Hematopoietic multipotent progenitor cell treated with erythropoietin and hydrocortisone succinate and interleukin-3 and kit ligand, for 8 days (in vitro differentiated cells): ENCODE results near the gene TM7SF2.
"Not testable (repeated sequence)": the region's sequence is repeated elsewhere in the genome, so short reads cannot be mapped to it uniquely, and the experiment has no call there.

ENCODE experiments used
- DNase-seq: peaks from one replicate; pipeline ENCODE4 v3.0.0-alpha.2; 2015

The TM7SF2 gene

DNA sequence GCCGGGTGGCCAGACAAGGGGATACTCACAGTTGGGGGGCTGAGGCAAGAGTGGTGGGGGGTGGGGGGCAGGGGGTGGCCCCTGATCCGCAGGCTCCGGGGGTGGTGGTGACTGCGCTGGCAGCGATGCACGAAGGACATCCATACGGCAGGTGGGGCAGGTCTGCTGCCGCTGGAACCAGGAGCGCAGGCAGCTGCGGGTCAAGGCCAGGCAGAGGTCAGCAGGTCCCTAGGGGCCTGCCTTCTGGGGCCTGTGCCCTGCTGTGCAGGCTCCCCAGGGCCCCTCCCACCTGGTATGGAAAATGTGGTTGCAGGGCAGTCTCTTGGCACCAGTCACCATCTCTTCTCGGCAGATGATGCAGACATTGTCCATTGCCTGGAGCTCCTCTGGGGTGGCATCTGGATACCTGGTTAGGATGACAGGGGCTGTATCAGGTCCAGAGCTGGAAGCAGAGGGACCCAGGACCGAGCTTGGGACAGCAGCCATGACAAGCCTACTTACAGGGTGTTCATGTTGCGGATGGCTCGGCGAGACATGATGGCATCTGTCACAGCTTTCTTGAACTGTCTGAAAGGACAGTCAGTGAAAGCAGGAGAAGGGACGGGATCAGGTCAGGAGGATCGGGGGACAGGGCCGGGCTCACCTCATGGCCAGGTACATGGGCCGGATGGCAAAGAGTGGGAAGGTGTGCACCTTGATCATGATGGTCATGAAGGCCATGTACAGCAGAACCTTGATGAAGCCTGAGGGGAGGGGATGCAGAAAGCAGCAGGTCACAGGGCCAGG is 19.2 kb downstream of the TM7SF2 start:
- no peak for DNase-seq

DNA sequence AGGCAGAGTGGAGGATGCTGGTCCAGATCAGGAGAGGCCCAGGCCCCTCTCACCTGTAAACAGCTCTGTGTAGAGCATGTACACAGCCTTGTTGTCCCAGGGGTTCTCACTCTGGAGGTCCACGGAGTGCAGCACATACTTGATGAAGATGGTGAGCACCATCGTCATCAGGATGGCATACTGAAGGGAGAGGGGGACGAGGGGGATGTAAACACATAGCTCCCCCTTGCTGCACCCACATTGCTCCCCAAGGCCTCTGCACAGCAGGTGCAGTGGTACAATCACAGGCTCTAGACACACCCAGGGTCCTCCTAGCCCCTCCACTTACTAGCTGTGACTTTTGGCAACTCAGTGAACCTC is 19.7 kb downstream of the TM7SF2 start:
- no peak for DNase-seq

GRCh38 chr11:65131895-65132237 is 20.2 kb downstream of the TM7SF2 start:
- DNase-seq, result no peak

GRCh38 chr11:65132238-65132987 is 20.7 kb downstream of the TM7SF2 start:
- no peak for DNase-seq

DNA sequence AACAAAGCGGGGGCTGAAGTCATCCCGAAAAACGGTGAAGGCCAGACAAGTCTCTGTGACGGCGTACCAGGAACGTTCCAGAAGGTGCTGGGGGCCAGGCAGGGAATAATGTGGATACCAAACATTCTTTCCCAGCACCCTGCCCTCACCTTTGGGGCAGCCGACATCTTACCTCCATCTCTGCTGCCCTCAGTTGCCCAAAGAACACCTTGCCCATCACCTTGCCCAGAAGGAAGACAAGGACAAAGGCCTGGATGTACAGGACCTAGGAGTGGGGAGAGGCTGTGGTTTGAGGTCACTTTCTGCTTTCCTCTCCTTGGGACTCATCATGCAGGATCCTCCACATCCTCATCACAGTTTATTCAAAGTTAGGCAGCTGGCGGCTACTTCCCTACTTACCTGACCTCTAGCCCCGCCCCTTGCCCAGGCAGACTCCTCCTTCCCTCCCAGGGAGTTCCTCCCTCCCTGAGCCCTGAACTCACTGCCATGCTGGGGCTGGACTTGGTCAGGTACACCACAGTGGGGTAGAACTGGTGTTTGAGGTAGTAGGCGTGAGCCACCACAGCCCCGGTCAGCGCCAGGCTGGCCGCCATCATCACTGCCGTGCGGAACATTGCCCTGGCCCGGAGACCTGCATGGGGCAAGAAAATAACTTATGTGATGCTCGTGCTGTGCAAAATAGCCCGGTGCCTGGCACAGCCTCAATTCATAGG is 21.5 kb downstream of the TM7SF2 start:
- DNase-seq, result peak; percentile 69

DNA sequence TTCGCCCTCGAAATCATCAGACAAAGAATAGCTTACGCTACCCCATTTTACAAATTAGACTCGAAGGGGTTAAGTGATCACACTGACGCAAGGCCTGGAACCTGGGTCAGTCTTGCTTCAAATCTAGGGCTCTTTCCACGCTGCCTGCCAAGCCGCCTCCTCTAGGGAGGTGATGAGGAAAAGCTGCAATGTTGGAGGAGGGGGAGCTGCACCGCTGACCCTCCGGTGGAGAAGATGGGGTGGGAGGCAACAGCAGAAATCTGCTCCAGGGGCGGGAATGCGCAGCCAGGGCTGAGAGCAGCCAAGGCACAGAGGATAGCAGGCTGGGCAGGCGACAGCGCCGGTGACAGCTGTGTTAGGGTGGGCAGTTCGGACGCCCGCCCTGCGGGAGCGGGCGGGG is 22.1 kb downstream of the TM7SF2 start:
- no peak for DNase-seq

DNA sequence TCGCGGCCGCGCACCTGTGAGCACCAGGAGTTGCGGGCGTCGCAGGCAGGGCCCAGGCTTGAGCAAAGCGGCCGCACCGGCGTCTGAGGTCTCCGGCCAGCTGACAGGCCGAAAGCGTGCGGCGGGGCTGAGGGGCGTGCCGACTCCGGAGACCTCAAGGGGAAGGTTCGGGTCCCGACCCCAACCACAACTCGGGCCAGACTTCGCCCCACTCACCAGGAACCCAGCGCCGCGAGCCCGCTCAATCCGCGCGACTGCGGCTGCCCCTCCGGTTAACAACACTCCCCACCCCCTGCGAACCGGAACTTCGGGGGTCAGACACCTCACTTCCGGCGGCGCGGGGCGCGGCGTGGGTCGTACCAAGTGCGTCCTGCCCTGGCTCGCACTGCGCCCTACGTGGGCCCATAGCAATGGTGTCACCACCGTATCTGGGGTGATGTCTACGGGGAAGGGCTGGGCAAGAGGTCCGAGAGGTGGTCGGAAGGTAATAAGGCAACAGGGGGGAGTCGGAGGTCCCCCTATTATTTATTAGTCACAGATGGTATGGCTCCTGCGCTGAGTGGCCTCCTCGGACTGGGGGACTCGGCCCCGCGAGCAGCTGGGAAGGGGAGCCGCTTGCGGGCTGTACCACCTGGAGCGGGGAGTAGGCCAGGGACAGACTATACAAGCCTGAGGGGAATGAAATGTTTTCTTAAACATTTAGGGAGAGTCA is 22.7 kb downstream of the TM7SF2 start, which contains the start of gene SYVN1:
Gene SYVN1, minus strand, starts transcription at position 280 of the 712 bp plus-strand sequence. CDS start 918 bp downstream, outside the sequence.
- peak; percentile 92 for DNase-seq

DNA sequence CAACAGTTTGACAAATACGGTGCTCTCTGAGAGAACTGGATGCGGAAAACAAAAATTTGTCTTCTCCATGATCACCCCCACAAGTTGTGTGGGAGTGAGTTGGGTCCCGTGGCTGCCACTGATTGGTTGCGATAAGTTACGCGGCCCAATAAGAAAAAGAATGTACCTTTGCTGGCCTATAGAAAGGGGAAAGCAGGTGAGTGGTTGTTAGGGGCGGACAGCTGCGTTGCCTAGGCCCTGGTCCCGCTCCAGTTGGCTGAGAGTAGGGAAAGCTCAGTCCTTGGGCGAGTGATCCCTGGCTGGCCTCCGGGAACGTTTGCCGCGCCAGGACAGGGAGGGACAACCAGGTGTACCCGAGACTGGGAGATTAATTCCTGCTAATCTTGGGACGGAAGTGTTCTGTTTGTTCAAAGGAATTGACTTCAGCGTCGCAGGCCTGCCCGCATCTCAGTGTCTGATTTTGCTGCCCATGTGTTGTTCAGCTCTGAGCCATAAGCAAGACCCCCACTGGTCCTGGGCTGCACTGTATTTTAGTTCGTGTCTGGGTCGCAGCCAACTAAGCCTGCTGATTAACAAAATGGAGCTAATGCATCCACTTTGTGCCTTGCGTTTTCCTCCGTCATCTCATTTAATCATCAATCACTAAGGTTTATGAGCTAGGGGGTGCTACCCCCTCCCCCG is 23.4 kb downstream of the TM7SF2 start:
- peak; percentile 98 for DNase-seq

GRCh38 chr11:65135633-65136145 is 24.0 kb downstream of the TM7SF2 start:
- DNase-seq, result no peak

GRCh38 chr11:65136515-65137096 is 24.9 kb downstream of the TM7SF2 start:
- no peak for DNase-seq

GRCh38 chr11:65141896-65142494 is 30.3 kb downstream of the TM7SF2 start:
- no peak for DNase-seq

GRCh38 chr11:65147352-65148075 is 35.8 kb downstream of the TM7SF2 start:
- DNase-seq, result no peak

DNA sequence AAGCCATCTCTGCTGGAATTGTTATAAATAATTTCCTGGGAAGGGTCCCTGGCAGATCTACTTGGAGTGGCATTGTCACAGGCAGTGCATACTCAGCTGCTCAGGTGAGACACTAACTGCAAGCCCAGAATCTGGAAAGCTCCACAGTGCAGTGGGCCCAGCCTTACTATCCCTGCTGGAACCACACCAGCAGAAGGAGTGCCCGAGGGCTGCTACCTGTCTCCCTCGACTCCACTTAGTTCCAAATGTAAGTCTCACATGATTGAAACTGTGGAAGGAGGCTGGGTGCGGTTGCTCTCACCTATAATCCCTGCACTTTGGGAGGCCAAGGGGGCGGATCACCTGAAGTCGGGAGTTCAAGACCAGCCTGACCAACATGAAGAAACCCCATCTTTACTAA is 37.0 kb downstream of the TM7SF2 start:
- no peak for DNase-seq

GRCh38 chr11:65150131-65150508 is 38.4 kb downstream of the TM7SF2 start:
- DNase-seq, result not testable (repeated sequence)

DNA sequence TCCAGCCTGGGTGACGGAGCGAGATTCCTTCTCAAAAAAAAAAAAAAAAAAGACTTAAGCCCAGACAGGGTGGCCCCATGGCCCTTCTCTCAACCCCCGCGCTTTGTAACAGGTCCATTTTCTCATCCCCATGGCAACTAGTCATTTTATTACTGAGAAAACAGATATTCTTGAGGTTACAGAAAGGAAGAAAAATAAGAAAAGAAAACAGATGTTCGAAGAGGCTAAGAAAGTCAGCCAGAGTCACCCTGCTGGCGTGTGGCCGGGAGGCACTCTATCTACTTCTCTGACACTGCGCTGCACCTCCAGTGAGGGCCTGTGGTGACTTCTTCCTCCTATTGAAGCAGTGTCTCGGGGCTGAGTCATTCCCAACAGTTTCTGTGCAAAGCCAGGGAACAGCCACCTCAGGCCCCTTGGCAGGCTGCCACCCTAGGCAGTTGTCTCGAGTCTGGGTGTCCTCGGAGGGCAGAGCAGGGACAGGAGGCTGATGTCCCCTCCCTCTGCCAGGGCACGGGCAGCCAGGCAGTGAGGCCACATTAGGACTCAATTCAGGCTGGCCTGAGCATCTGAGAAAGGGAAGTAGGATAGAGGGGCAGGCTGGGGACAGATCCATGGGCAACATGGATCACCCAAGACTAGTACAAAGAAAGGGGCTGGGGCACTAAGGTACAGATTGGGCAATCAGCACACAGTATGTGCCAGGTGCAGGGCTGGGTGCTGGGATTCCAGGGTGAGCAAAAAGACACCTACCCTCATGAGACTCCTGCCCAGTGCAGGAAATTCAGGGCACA is 39.0 kb downstream of the TM7SF2 start:
- DNase-seq, result peak; percentile 98

DNA sequence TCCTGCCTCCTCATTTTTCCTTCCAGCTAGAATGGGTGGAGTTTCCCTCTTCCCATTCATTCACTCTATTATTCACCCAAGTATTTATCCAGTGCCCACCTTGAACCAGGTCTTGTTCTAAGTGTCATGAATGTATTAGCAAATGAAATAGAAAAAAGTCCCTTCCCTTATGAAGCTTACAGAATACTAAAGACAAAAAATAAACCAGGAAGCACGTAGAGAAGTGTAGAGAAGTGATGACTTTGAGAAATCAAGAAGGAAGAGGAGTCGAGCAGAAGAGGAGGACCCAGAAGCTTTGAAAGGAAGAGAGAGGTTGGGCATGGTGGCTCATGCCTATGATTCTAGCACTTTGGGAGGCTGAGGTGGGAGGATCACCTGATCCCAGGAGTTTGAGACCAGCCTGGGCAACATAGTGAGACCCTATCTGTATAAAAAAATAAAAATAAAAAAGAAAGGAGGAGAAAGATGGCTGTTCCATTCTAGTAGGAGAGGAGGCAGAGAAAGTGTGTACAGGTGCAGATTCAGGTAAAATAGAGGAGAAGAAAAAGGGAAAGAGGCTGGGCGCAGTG is 39.7 kb downstream of the TM7SF2 start:
- DNase-seq, result no peak

DNA sequence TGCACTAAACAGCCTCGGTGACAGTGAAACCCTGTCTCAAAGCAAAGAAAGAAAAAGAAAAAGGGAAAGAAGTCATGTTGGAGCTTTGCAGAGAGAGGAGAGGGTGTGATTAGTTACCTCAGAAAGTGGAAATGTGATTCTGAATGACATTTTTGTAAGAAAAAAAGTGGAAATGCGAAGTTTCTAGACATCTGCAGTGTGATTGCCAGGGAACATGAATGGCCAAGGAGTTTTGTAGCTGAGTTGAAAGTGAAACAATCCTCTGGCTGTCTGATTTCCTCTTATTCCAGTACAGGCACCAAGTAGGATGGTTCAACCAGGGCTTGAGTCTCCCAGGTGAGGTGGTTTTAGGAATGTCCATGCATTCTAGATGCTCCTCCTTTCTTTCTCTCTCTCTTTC is 40.5 kb downstream of the TM7SF2 start:
- no peak for DNase-seq

DNA sequence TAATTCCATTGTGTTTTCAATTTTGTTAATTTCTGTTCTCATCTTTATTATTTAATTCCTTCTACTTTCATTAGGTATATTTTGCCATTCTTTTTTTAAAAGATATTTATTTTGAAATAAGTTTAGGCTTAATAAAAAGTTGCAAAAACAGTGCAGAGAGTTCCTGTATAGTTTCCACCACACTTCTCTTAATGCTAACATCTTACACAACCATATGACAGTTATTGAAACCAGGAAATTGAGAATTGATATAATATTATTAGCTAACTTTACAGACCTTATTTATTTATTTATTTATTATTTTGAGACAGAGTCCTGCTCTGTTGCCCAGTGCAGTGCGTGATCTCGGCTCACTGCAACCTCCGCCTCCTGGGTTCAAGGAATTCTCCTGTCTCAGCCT is 44.6 kb downstream of the TM7SF2 start:
- no peak for DNase-seq

DNA sequence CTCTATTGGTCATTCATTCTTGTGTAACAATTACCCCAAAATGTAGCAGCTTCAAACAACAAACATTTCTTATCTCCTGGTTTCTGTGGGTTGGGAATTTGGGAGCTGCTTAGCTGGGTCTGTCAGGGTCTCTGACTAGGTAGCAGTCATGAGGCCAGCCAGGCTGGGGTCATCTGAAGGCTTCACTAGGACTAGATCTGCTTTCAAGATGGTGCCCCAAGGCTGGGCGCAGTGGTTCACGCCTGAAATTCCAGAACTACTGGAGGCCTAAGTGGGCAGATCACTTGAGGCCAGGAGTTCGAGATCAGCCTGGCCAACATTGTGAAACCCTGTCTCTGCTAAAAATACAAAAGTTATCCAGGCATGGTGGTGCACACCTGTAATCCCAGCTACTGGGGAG is 45.3 kb downstream of the TM7SF2 start:
- DNase-seq, result no peak

- no peak for DNase-seq
These were observed 45.7 kb downstream of the TM7SF2 start for GRCh38 chr11:65157336-65157735.
